Vagina (tissue), 2 donors: ENCODE measurements around the gene DYSF.

Experiments used
- CTCF ChIP-seq, 3 experiments: fragments of 450-650 bp in 2 of 3; fragments of 200-600 bp in 1 of 3; sonication (generic) in 1 of 3; IDR thresholded peaks; one replicate each; pipeline ENCODE4 v1.5.1; 2017 to 2019; ENCODE audit warnings: antibody characterized with exemption in 3 of 3, mild to moderate bottlenecking in 2 of 3, moderate library complexity in 2 of 3
- POLR2A ChIP-seq, 2 donors: fragments of 450-650 bp; IDR thresholded peaks; one replicate each; pipeline ENCODE4 v1.6.1; 2017; ENCODE audit warnings: antibody characterized with exemption in 2 of 2, mild to moderate bottlenecking in 2 of 2, moderate library complexity in 2 of 2
- POLR2AphosphoS5 ChIP-seq, 2 donors: sonication (generic); formaldehyde crosslinking; IDR thresholded peaks; one replicate each; pipeline ENCODE4 v1.9.0; 2017; ENCODE audit warnings: antibody characterized with exemption in 2 of 2, mild to moderate bottlenecking in 2 of 2, low read depth in 1 of 2; ENCODE audit not compliant: insufficient read depth in 1 of 2

GRCh38 chr2:71612581-71613402, 159.4 kb downstream of the DYSF start:
- TF ChIP-seq POLR2A (IDR thresholded peaks at IDR 0.05) (no peak), CTCF (IDR thresholded peaks at IDR 0.05) (no peak), POLR2AphosphoS5 (IDR thresholded peaks at IDR 0.05; ENCODE audit: insufficient read depth in 1 of 2, low read depth in 1 of 2) (no peak)
